ENCODE data around the gene PPM1D.
A peak's percentile ranks its signal among the peaks of the same experiment; 100 is the strongest.
"Not testable (repeated sequence)": the region's sequence is repeated elsewhere in the genome, so short reads cannot be mapped to it uniquely, and the experiment has no call there.

The PPM1D gene

GRCh38 chr17:60592750-60593149 is 7.2 kb upstream of the PPM1D start:
- DNase-seq (ENCODE audit: low read depth) = no peak
- H3K4me3 ChIP-seq (ENCODE audit: control insufficient read depth, low read depth, low read length) = no peak overlapping the region
- TF ChIP-seq CTCF (IDR thresholded peaks at IDR 0.05; ENCODE audit: control insufficient read depth, insufficient read depth, low read depth, low read length, missing control alignments) = no peak

- H3K4me3 ChIP-seq (ENCODE audit: control insufficient read depth, low read depth, low read length); DNase-seq (ENCODE audit: low read depth): not testable (repeated sequence)
Observed at GRCh38 chr17:60593441-60594036, 6.5 kb upstream of the PPM1D start.

- not testable (repeated sequence) for H3K4me3 ChIP-seq (ENCODE audit: control insufficient read depth, low read depth, low read length); DNase-seq (ENCODE audit: low read depth)
Observed at GRCh38 chr17:60594170-60594569, 5.8 kb upstream of the PPM1D start.

GRCh38 chr17:60594734-60595133 is 5.3 kb upstream of the PPM1D start:
- TF ChIP-seq CTCF (IDR thresholded peaks at IDR 0.05; ENCODE audit: control insufficient read depth, insufficient read depth, low read depth, low read length, missing control alignments) = no peak
- DNase-seq (ENCODE audit: low read depth) = no peak

GRCh38 chr17:60597297-60597696 is 2.7 kb upstream of the PPM1D start:
- H3K4me3 ChIP-seq (ENCODE audit: control insufficient read depth, low read depth, low read length) = no peak overlapping the region
- TF ChIP-seq CTCF (IDR thresholded peaks at IDR 0.05; ENCODE audit: control insufficient read depth, insufficient read depth, low read depth, low read length, missing control alignments) = no peak
- no peak for DNase-seq (ENCODE audit: low read depth)

More at GRCh38 chr17:60594734-60595133, 5.3 kb upstream of the PPM1D start:
- no peak overlapping the region for H3K4me3 ChIP-seq (ENCODE audit: control insufficient read depth, low read depth, low read length)

- H3K4me3 ChIP-seq (ENCODE audit: control insufficient read depth, low read depth, low read length) = no peak overlapping the region
- no peak for DNase-seq (ENCODE audit: low read depth)
- TF ChIP-seq CTCF (IDR thresholded peaks at IDR 0.05; ENCODE audit: control insufficient read depth, insufficient read depth, low read depth, low read length, missing control alignments) = no peak
Observed at GRCh38 chr17:60598001-60598736, 1.8 kb upstream of the PPM1D start.

GRCh38 chr17:60599220-60599619 is 773 bp upstream of the PPM1D start:
- no peak for TF ChIP-seq CTCF (IDR thresholded peaks at IDR 0.05; ENCODE audit: control insufficient read depth, insufficient read depth, low read depth, low read length, missing control alignments)
- peak overlapping the region; percentile 90 for H3K4me3 ChIP-seq (ENCODE audit: control insufficient read depth, low read depth, low read length)
- DNase-seq (ENCODE audit: low read depth) = no peak
